DMS53 (cell line): ENCODE results near the gene ZNF385A.

Experiments
- DNase-seq: peaks from one replicate; lab custom pipeline; 2025; lab: John Stamatoyannopoulos, UW

The ZNF385A gene, protein sequence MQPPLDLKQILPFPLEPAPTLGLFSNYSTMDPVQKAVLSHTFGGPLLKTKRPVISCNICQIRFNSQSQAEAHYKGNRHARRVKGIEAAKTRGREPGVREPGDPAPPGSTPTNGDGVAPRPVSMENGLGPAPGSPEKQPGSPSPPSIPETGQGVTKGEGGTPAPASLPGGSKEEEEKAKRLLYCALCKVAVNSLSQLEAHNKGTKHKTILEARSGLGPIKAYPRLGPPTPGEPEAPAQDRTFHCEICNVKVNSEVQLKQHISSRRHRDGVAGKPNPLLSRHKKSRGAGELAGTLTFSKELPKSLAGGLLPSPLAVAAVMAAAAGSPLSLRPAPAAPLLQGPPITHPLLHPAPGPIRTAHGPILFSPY

GRCh38 chr12:54384591-54385041 is at the start of gene ZNF385A:
ZNF385A (minus strand) TSS chr12:54384733; CDS start chr12:54384514, 219 bp downstream.
- no peak for DNase-seq

GRCh38 chr12:54432815-54433164 is 48.3 kb upstream of the ZNF385A start:
- no peak for DNase-seq

DNA sequence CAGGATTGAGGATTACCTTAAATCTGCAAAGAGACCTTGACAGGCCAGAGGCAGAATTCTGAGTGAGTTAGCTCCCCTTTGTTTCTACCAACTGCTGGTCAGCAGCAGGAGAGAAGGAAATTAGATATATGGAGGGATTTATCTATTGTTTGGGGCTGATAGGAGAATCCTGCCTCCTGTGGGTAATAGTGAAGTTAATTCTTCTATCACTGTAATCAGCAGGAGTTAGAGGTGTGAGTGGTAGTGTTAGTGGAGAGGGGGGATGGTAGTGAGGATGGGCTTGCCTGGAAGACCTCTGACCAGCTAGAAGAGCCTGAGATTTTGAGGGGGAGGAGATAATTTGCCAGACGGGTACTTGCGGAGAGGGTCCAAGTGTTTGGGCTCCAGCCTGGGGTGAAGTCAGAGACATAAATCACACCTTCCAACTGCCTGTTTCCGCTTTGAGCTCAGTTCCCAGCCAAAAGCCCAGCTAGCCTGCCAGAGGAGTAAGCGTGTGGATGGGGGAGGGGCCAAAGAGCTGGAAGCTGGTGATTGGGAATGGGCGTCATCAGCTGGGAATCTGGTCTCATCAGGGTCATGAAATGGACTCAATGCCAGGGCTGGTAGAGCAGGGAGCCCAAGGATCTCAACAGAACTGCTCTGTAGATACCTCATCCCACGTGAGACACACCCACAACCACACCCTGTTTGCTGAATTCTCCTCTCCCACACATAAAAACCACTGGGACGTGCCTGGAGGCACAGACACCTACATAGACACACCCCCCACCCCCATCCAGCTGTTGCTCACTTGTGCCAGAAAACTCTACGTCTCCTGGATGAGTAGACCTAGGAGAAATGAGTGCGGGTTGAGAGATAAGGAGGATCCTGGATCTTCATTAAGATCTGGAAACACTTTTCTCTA is 47.6 kb upstream of the ZNF385A start:
- DNase-seq: no peak

DNA sequence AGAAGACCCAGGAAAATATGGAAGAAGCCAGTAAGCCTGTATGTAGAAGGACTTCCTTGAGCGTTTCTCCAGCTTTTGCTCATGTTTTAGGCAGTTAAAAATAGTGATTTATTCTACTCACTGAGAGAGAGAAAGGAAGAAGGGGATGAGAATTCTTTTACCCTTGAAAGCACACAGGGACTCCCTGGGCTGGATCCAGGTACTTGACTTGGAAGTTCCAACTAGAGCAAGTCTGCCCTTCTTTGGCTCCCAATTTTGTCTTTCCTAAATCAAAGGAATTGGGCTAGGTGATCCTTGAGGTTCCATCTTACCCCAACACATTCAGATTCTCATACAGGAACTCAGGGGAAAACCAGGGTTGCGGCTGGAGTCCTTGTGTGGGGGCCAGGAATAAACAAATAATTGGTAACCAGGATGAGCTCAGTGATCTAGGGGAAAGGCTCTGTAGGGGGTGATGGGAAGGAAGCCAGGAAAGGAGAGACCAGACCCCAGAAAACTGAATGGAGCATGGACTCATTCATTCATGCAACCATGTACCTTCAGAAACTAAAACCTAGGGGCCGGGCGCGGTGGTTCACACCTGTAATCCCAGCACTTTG is 46.0 kb upstream of the ZNF385A start:
- no peak for DNase-seq

- DNase-seq: no peak
These were observed 44.5 kb upstream of the ZNF385A start for GRCh38 chr12:54429014-54429471.

- no peak for DNase-seq
These were observed 43.8 kb upstream of the ZNF385A start for GRCh38 chr12:54428050-54429013.

DNA sequence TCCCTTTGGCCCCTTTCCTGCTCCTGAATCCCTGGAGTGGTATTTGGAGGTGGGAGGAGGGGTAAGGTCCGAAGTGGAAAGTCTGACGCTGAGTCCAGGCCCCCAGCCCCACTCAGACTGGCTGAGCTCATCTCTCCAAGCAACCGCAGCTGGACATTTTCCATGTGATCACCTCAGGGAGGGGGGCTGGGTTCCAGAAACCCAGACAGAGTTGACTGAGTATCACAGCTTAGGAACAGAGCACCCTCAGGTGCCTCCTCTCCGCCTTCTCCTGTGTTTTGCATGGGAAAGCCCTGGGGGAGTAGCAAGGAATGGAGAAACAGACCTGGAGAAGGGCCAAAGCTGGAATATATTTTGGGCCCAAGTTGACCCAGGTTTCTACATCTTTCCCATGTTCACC is 42.6 kb upstream of the ZNF385A start:
- no peak for DNase-seq

DNA sequence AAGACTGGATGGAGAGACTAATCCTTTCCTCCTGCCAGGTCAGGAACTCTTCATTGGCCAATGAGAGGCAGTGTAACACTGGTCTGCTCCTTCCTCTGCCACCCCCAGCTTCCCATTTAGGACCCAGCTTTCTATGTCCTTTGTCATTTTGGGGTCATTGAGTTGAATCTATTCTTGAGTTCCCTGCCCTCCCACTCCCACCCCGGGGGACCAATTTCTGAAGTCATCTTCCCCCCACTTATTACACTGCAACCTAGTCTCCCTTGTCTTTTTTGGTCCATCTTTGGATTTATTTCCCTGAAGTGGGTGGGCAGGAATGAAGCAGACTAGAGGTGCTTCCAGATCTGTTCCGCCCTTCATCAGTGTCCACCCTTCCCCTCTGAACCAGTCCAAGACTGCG is 42.2 kb upstream of the ZNF385A start:
- DNase-seq: no peak

- DNase-seq: no peak
These were observed 41.2 kb upstream of the ZNF385A start for GRCh38 chr12:54425702-54426101.

- DNase-seq: no peak
These were observed 39.7 kb upstream of the ZNF385A start for GRCh38 chr12:54424224-54424623.

GRCh38 chr12:54423816-54424150 is 39.2 kb upstream of the ZNF385A start:
- no peak for DNase-seq

GRCh38 chr12:54421879-54422250 is 37.3 kb upstream of the ZNF385A start:
- DNase-seq: no peak

DNA sequence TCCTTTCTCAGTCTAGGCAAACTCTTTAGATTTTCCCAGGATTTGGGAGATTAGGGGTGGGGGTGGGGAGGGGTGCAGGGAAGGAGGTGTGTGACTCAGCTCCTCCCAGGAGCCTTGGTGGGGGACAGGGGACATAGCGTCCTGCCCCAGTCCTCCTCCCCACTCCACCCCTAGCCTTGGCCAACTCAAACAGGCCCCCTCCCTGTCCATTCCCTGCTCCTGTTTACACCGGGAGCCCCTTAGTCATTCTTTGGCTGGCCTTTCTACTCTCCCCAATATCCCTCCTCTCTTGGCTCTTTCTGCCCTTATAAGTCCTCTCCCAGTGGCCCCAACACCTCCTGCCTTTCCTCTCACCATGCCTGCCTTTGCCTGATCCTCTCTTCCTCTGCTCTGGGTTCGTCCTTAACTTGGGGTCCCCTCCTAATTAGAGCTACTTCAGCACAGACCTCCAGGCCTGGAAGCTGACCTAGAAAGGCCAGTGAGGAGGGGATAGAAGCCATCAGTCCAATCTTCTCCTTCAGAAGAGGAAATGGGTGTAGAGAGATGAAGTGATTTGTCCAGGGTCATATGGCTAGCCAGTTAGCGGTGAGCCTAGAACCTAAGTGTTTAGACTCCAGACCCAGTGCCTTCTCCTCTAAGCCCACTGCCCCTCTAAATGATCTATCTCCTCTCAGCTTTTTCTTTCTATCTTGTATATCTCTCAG is 36.8 kb upstream of the ZNF385A start:
- no peak for DNase-seq

- no peak for DNase-seq
These were observed 36.2 kb upstream of the ZNF385A start for GRCh38 chr12:54420766-54421144.

DNA sequence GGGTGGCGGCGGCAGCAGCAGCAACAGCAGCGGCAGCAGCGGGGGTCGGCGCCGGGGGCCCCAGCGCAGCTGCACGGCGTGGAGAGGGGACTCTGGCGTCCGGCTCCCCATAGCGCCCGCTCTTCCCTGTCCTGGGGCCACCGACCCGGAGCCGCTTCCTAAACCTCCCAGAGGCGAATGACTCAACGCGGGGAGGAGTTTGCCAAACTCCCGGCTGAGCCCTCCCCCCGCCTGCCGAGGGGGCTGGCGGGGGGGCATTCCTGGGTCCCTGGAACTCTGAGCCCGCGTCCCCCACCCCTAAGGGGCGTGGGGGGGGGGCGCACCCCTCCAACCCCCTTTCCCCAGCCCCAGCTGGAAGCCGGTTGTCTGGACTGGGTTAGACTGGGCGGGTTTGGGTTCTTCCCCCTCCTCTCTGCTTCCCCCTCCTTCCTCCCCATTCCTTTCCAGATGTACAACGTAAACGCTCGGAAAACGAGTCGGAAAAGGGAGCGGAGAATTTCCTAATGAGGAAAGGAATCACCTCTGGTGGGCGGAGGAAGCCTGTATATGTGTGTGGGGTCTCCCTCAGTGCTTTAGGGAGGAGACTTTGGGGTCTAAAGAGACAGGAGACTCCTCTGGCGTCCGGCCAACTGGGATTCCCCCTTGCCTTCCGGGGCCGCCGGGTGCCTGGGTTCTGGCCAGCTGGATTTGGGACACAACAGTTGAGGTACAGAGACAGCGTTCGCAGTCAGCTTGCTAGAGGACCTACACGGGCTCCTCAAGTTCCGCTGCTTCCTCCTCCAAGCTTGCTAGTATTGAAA is 34.8 kb upstream of the ZNF385A start, which contains the start of gene ITGA5:
Gene ITGA5, minus strand, starts transcription at position 179 of the 800 bp plus-strand sequence. Its CDS starts 68 bp downstream, at position 111.
- DNase-seq: peak; percentile 80

- peak; percentile 57 for DNase-seq
These were observed 34.0 kb upstream of the ZNF385A start for GRCh38 chr12:54418441-54419087.

GRCh38 chr12:54417712-54418440 is 33.3 kb upstream of the ZNF385A start:
- DNase-seq: no peak

DNA sequence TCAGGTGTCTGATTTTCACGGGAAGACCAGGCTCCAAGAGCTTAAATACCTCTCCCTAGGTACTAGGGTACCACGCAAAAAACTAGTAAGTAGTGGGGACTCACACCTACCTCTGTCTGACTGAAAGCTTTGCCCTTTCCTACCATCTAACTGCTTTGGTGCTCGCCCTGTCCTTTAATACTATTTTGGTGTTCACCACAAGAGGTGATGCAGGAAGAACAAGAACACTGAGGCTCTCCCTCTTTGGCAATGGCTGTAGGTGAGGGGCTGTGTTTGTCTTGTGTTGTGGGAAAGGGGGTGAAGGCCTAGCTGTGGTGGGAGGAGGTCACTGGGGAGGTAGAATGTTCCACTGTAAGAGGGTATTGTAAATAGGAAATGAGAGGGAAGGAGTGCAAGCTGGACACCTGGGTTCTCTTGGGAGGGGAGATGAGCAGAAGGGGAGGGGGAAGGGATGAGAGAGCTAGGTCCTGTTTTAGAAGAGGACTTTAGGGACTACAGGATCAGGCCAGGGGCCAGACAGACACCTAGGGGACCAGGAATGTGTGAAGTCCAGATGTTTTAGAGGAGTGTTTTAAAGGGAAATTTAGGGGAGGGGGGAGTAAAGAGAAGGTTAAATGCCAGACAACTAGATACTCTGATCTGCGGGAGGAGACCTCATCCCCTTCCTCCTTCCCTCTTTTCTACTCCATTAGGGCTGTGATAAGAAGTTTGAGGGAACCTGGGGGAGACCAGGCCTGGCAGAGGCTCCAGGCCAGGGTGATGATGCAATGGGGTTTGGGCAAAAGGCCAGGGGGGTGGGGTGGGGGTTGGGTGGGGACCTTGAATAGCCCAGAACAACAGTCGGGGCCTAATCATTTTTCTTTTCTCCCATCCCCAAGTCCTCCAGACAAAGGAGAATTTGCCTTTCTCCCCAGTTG is 32.4 kb upstream of the ZNF385A start:
- no peak for DNase-seq
